A172 (cell line): Measurements from ENCODE around the gene CDC42EP4. TPM values are rescaled to one million over a fixed set of nuclear protein-coding genes. Genes with fewer than 3 reads are reported as not detected.

Source experiments
- DNase-seq: peaks from one replicate; pipeline ENCODE4 v3.0.0-alpha.2; 2015; ENCODE audit warnings: low spot score
- total RNA-seq: library from RNA; depleted of rRNA; stranded (reverse); fragments of >200 nt; shearing (Covaris generic); gene quantifications from 2 replicates; pipeline ENCODE4 v1.2.3, GENCODE V29; 2014

The CDC42EP4 gene
- total RNA-seq, 1 experiment from 2014 or later, result 42.1 TPM

- DNase-seq, result no peak
Observed at GRCh38 chr17:73301369-73301768, 10.4 kb downstream of the CDC42EP4 start.

DNA sequence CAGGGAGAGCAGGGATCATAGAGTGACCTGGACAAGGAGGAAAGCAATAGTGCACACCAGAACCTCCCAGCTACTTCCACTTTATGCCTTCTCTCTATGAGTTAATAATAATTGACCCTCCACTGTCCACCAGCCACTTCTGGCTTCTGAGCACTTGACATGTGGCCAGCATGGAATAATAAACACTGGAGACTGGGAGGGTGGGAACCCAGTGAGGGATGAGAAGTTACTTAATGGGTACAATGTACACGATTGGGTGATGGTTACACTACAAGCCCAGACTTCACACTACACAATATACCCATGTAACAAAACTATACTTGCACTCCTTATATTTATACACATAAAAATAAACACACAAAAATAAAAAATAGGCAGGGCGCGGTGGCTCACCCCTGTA, 11.4 kb downstream of the CDC42EP4 start:
- DNase-seq, result no peak

- DNase-seq, result no peak
Observed at GRCh38 chr17:73297934-73298861, 13.6 kb downstream of the CDC42EP4 start.

- DNase-seq, result peak; percentile 61
Observed at GRCh38 chr17:73293480-73293911, 18.3 kb downstream of the CDC42EP4 start.

GRCh38 chr17:73293031-73293430, 18.8 kb downstream of the CDC42EP4 start:
- DNase-seq, result no peak

DNA sequence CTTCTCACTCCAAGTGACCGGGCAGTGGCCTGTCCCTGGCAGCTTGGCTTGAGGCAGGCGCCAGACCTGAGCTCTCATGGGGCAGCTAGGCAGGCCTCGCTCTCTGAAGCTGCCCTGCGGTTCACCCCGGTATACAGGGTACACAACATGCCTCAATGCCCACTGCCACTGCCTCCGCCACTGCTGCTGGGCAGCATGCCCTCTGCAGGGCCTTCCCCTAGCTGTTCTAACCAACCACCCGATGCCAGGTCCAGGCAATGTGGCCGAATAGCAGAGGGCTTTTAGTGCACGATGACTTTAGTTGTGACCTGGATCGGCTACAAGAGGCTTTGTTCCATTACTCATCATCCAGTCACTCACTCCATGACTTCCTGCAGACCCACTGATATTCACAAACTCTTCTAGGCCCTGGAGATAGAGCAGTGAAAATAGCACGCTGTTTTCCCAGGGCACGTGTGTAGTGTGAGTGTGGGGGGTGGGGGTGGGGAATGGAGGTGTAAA, 19.7 kb downstream of the CDC42EP4 start:
- peak; percentile 95 for DNase-seq

GRCh38 chr17:73291260-73291801, 20.5 kb downstream of the CDC42EP4 start:
- peak; percentile 99 for DNase-seq

DNA sequence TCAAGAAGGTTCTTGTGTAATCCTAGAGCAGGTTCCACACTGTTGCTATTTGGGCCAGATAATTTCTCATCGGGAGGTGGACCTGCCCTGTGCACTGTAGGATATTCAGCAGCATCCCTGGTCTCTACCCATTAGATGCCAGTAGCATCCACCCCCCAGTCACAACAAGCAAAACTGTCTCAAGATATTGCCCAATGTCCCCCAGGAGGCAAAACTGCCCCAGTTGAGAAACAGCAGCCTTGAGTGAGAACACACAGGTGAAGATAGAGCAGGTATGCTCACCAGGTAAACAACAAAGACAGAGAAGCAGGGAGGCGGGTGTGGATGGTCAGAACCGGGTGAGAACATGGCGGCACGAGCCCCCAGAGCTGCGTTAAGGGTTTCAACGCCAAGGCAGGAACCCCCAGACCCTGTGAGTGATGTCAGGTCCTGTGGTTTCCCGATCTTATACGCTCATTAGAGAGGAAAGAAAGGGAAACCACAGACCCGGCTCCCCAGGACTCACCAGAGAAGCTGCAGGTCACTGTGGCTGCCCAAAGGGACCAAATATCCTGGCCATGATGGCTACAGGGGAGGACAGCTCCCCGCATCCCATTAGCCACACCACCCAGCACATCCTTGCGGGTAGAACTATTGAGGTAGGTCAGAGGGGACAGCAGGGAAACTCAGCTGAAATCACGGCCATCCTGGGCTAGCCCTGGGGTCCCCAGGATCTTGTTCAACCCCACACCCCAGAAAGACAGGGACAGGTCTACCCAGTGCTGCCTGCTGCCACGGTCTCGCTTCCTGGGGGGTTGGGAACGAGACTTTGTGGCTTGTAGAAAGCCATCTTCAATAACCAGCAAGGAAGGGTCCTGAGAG, 21.2 kb downstream of the CDC42EP4 start:
- DNase-seq, result no peak

- no peak for DNase-seq
Observed at GRCh38 chr17:73289549-73290254, 22.1 kb downstream of the CDC42EP4 start.

GRCh38 chr17:73288534-73289302, 23.1 kb downstream of the CDC42EP4 start:
- no peak for DNase-seq

- no peak for DNase-seq
Observed at GRCh38 chr17:73286863-73287296, 24.9 kb downstream of the CDC42EP4 start.

- DNase-seq, result no peak
Observed at GRCh38 chr17:73285916-73286862, 25.6 kb downstream of the CDC42EP4 start.

DNA sequence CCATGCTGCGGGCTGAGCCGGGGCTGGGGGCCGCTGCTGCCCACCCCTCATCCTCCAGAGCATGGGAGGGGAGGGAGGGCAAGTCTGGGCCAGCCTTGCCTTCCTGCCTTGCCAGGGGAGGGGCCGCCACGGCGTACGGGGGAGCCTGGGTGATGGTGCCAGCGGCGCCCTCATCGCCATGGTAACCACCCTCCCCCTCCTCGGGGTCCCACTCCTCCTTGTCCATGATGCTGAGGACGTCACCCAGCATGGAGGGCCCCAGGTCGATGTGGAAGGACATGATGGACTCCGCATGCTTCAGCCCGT, 26.2 kb downstream of the CDC42EP4 start:
- no peak for DNase-seq

- no peak for DNase-seq
Observed at GRCh38 chr17:73284906-73285602, 26.7 kb downstream of the CDC42EP4 start.

DNA sequence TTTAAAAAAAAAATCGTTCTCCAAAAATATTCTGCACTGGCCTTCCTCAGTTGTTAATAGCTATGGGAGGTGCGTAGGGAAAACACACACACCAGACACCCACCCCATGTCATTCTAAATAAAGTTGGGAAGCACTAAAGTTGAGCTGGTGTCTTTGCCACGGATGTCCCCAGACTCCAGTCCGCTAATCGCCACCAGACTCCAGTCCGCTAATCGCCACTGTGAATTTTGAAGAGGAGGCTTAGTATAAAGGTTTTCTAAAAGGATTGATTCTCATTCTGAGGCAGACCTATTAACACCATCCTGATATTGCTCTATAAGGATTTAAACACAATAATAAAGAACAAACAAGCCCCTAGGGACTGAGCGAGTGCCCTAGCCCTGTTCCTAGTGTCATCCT, 27.4 kb downstream of the CDC42EP4 start:
- no peak for DNase-seq

DNA sequence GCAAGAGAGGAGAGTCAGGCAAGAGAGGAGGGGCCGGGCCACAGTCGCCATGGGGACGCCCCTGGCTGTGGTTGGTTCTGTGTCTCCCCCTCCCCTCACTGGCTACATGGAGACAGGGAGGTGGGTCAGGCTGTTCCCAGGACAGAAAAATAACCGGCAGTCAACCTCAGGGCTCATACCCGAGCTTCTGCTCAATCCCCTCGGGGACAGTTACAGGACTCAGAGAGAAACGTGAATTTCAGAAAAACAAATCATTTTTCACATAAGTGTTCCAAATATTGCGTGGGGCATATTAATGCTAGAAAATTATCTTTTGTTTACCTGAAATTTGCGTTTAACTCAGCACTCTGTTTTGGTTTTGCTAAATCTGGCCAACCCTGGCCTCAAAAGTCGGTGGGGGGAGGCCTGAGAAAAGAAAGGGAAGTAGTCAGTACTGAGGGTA, 27.9 kb downstream of the CDC42EP4 start:
- no peak for DNase-seq

DNA sequence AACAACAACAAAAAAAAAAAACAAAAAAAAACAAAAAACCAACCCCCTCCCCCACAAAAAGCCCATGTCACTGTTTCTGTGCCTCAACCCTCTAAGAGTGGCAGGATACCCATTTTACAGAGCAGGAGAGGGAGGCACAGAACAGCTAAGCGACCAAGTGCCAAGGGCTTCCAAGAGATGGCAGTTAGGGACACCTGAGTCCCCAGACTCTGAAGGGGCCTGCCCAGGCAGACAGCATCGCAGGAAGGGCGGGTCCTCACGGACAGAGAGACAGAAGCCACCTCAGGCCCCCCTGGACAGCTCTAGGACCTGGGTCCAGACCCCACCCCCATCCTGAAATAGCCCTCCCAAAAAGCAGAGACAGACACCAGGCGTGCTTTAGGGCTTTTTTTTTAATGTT, 28.6 kb downstream of the CDC42EP4 start:
- no peak for DNase-seq

DNA sequence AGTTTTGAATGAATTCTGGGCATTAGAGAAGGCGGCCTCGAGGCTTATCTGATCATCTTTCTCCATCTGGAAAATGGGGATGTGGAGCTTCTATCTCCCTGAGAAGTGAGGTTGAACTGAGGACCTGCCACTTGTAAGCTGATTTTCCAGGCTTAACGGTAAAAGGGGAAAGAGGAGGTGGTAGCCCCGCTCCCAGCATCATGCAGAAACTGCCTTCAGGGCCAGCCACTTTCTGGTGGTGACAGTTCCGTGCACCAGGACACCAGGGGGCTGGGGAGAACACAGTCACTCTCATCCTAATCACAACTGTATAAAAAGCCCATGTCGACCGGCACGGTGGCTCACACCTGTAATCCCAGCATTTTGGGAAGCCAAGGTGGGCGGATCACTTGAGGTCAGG, 29.2 kb downstream of the CDC42EP4 start:
- no peak for DNase-seq

GRCh38 chr17:73281928-73282327, 29.9 kb downstream of the CDC42EP4 start:
- no peak for DNase-seq
